Tibial artery (tissue), 4 donors: Measurements from ENCODE around the gene NGFR.

ENCODE experiments used
- DNase-seq, 2 donors: peaks; one replicate each; pipeline ENCODE4 v3.0.0-alpha.2; 2019
- H3K27ac ChIP-seq, 2 donors: fragments of 200-600 bp; sonication (generic) in 1 of 2; 1 replicate in 1 of 2; 2 replicates in 1 of 2; pipeline ENCODE4 v1.5.1; 2018 to 2019; ENCODE audit warnings: mild to moderate bottlenecking in 1 of 2
- H3K27me3 ChIP-seq, 2 donors: fragments of 200-600 bp; sonication (generic) in 1 of 2; one replicate each; pipeline versions ENCODE4 v1.5.1 to v1.6.0; 2016 to 2019
- H3K36me3 ChIP-seq, 3 donors: fragments of 200-600 bp; sonication (generic) in 2 of 3; one replicate each; pipeline ENCODE4 v1.5.1; 2016 to 2019; ENCODE audit warnings: mild to moderate bottlenecking in 2 of 3
- H3K4me1 ChIP-seq, 4 donors: fragments of 200-600 bp; sonication (generic) in 2 of 4; 1 replicate in 3 of 4; 2 replicates in 1 of 4; pipeline ENCODE4 v1.5.1; 2016 to 2019
- H3K4me3 ChIP-seq, 2 donors: fragments of 200-600 bp; sonication (generic) in 1 of 2; 1 replicate in 1 of 2; 2 replicates in 1 of 2; pipeline ENCODE4 v1.5.1; 2018 to 2019; ENCODE audit warnings: mild to moderate bottlenecking in 2 of 2
- H3K9me3 ChIP-seq, 3 donors: fragments of 200-600 bp; sonication (generic) in 1 of 3; one replicate each; pipeline ENCODE4 v1.5.1; 2016 to 2019
- intact Hi-C: fragments of 100-400 bp; cut with DNase I; formaldehyde crosslinking; loops from one replicate; pipeline ENCODE4 v1.15.0; 2023; ENCODE audit warnings: low total_unique reads
- TF ChIP-seq, protein P1 (sequence below), 2 experiments: fragments of 200-600 bp in 1 of 2; fragments of 450-650 bp in 1 of 2; IDR thresholded peaks; one replicate each; pipeline ENCODE4 v1.5.1; 2017 to 2019; ENCODE audit warnings: antibody characterized with exemption in 2 of 2, mild to moderate bottlenecking in 1 of 2, moderate library complexity in 1 of 2

Gene NGFR

DNA sequence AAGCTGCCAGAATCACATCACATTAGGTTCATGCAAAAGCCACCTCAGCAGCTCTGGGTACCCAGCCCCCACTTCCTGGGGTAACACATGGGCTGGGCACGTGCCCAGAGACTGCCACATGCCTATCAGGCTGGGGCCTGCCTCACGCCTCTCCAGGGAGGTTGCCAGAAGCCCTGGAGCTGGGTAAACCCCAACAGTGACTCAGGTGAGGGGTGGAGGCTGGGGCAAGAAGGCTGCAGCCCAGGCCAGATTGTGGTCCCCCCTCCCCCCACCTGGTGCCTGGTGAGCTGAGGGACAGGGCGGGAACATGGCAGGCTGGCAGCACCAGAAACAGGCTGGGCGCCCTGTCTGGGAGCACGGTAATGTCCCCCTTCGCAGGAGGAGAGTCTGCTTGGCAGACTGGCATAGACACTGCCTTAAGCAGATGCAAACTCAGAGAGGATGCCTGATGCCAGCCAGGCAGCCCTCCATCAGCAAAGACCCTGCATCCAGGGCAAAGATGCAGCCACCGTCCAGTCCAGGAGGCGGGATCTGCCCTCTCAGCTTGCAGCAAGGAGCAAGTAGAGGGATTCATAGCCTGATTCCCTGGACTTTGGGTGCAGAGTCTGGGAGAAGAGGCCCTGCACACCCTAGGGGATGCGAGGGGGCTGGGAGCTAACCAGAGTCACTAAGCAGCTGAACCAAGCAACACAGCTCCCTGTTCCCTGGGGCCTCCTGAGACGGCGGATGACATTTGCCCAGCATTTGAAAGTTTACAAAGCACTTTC is 28.8 kb downstream of the NGFR start:
- H3K36me3 ChIP-seq, result no peaks in the 10 kb centered on the region
- H3K4me1 ChIP-seq, result peaks cover 0 to 12% (median 0%) of the 10 kb centered on the region in 4 donors
- TF ChIP-seq, protein P1, sequence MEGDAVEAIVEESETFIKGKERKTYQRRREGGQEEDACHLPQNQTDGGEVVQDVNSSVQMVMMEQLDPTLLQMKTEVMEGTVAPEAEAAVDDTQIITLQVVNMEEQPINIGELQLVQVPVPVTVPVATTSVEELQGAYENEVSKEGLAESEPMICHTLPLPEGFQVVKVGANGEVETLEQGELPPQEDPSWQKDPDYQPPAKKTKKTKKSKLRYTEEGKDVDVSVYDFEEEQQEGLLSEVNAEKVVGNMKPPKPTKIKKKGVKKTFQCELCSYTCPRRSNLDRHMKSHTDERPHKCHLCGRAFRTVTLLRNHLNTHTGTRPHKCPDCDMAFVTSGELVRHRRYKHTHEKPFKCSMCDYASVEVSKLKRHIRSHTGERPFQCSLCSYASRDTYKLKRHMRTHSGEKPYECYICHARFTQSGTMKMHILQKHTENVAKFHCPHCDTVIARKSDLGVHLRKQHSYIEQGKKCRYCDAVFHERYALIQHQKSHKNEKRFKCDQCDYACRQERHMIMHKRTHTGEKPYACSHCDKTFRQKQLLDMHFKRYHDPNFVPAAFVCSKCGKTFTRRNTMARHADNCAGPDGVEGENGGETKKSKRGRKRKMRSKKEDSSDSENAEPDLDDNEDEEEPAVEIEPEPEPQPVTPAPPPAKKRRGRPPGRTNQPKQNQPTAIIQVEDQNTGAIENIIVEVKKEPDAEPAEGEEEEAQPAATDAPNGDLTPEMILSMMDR (IDR thresholded peaks at IDR 0.05), result no peak
- H3K27ac ChIP-seq, result no peak overlapping the region
- intact Hi-C loops, result no loop called here
- H3K4me3 ChIP-seq, result no peak overlapping the region
- H3K9me3 ChIP-seq, result no peaks in the 10 kb centered on the region
- H3K27me3 ChIP-seq, result peaks cover 0 to 17% of the 10 kb centered on the region in 2 donors
- DNase-seq, result peak in 1 of 2 donors; percentile 62

DNA sequence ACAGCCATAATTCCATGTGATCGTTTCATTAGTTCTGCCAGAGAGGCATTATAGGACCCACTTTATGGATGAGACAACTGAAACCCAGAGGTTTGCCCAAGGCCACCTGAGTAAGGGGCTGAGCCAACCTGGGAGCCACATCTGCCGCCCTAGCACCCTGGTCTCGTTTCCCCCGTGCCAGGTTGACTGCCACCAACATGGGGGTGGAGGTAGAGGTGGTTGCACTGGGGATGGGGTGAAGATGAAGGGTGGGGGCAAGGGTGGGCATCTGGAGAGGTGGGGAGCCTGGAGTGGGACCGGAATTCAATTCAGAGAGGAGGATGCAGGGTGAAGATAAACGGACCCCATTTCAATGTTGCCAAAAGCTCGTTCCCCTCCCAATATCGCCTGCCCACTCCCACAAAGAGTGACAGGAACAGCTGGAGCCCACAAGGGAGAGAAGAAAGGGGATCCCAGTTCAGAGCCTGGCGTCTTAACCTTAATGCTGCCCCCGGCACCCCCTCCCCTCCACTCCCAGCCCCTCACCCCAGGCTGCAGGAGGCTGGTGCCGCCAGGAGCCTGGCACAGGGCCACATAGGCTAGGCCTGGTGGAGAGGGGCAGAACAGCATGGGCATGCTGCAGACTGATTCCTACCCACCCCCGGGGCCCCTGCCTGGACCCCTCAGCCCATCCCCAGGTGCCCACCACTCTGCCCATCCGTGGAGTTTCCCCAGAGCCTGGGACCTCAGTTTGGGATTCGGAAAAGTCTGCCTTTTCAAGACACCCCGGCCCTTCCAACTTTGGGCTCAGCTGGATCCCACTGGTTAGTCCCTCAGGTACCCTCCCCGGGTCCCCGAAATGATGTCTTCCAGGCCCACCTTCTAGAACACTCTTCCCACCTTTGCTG is 29.6 kb downstream of the NGFR start:
- intact Hi-C loops, result no loop called here
- peaks cover 0 to 12% (median 0%) of the 10 kb centered on the region in 4 donors for H3K4me1 ChIP-seq
- H3K9me3 ChIP-seq, result no peaks in the 10 kb centered on the region
- H3K27ac ChIP-seq, result no peak overlapping the region
- no peak overlapping the region for H3K4me3 ChIP-seq
- TF ChIP-seq, protein P1 (IDR thresholded peaks at IDR 0.05), result no peak
- no peaks in the 10 kb centered on the region for H3K36me3 ChIP-seq
- DNase-seq, result peak in 1 of 2 donors; percentile 51
- peaks cover 0 to 19% of the 10 kb centered on the region in 2 donors for H3K27me3 ChIP-seq

DNA sequence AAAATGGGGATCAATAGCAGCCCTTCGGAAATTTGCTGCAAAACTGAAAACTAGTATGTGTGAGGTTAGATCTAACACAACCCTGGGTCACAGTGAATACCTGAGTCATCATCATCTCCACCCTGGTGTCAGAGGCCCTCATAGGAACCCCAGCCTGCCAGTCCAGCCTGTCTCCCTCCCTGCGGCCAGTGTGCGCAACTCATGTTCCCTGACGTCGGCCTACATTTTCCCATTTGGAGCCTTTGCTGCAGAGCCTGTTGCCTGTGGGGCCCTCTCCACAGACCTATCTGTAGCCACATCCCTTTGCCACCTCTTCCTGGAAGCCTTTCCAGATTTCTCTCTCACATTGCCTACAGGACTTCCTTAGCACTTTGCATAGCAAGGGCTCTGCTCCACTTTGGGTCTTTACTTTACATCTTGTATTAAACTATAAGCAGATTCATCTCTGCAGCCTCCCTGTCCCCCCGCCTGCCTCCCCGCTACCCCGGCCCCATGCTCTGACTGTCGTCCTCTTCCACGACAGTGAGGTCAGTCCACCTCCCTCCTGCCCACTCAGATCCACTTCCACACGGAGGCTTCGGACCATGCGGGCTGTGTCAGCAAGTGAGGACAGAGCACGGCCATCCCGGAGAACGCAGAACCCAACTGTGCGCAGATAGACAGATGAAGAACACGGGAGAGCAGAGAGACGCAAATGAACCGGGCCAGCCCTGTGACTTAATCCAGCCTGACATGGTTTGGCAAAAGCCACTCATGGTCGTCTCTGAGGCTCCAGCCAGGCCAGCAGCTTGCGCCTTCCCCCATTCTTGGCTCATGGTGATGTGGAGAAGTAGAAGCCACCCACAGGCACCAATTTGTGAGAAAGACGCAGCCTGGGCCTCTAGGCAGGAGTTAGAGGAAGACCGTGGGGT is 31.0 kb downstream of the NGFR start:
- H3K27me3 ChIP-seq, result peaks cover 0 to 19% of the 10 kb centered on the region in 2 donors
- TF ChIP-seq, protein P1 (IDR thresholded peaks at IDR 0.05), result no peak
- no peaks in the 10 kb centered on the region for H3K9me3 ChIP-seq
- H3K4me1 ChIP-seq, result peaks cover 0 to 12% (median 0%) of the 10 kb centered on the region in 4 donors
- peak; percentile 38 to 60 for DNase-seq
- no peak overlapping the region for H3K27ac ChIP-seq
- H3K4me3 ChIP-seq, result no peak overlapping the region
- intact Hi-C loops, result no loop called here
- H3K36me3 ChIP-seq, result no peaks in the 10 kb centered on the region

DNA sequence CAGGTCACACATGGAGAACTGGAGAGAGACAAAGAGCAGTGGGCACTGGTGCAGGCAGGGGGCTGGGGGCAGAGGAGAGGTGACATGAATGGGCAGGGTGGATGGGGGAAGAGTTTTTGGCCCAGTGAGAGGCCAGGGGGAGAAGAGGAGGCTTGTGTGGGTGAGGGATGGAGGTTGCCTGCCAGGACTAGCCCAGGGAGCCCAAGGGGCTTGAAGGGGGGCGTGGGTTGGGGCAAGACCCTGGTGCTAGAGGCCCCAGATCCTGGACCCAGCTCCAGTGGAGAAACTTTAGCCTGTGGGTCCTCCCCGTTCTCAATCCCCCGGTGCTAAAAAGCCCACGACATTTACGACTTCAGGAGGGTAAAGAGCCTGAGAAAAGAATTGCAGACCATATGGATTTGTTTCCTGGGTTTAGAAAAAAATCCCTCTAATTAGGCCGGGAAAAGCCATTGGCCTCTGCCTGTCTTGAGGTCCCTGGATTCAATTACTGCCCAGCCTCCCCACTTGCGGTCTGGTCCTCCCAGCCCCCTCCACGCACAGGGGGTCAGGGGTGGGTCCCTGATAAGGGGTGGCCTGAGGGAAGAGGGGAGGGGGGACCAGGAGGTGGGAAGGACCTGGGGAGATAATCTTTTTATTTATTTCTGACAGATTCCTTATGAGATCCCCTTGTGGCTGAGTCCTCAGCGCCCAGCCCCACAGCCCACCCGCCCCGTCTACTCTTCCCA is 33.0 kb downstream of the NGFR start:
- Histone ChIP-seq H3K9me3 (no peaks in the 10 kb centered on the region), H3K4me3 (no peak overlapping the region), H3K27me3 (peaks cover 0 to 19% of the 10 kb centered on the region in 2 donors), H3K4me1 (peaks cover 0 to 12% (median 0%) of the 10 kb centered on the region in 4 donors), H3K36me3 (no peaks in the 10 kb centered on the region), H3K27ac (no peak overlapping the region)
- TF ChIP-seq, protein P1 (IDR thresholded peaks at IDR 0.05), result no peak
- intact Hi-C loops, result no loop called here
- DNase-seq, result peak in 1 of 2 donors; percentile 59
